ENCODE data around the gene KCP. TPM values are rescaled to one million over a fixed set of nuclear protein-coding genes. Genes with fewer than 3 reads are reported as not detected.

KCP gene
- total RNA-seq, 1 experiment from 2014 or later = 5.3 TPM

DNA sequence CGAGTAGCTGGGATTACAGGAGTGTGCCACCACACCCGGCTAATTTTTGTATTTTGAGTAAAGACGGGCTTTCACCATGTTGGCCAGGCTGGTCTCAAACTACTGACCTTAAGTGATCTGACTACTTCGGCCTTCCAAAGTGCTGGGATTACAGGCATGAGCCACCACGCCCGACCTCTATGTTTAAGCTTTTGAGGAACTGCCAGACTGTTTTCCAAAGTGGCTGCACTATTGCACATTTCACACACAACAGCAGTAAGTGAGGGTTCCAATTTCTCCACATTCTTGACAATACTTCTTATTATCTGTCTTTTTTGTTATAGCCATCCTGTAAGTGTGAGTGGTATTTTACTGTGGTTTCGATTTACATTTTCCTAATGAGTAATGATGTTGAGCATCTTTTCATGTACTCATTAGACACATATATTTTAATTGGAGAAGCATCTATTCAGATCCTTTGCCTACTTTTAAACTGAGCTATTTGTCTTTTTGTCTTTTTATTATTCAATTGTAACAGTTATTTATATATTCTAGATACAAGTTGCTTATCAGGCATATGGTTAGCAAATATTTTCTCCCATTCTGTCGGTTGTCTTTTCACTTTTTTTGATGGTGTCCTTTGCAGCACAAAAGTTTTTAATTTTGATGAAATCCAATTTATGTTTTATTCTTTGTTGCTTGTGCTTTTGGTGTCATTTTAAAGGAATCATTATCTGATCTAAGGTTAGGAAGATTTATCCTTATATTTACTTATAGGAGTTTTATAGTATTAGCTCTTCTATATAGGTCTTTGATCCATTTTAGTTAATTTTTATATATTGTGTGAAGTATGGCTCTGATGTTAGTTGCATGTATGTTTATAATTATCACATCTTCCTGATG, 14.4 kb upstream of the KCP start:
- no peak overlapping the region for H3K4ac ChIP-seq (ENCODE audit: low read depth, low read length)
- Mint-ChIP-seq H3K4me1 (peaks cover 13 to 23% of the 10 kb centered on the region in 2 experiments), H3K36me3 (ENCODE audit: insufficient read depth in 1 of 3, low read depth in 3 of 3) (no peaks in the 10 kb centered on the region; a peak in 1 of 7 replicates), H3K9me3 (peaks cover 5 to 6% of the 10 kb centered on the region in 2 experiments; a peak in 3 of 5 replicates), H3K27ac (no peak overlapping the region), H3K4me3 (no peak overlapping the region), H3K27me3 (ENCODE audit: low read depth) (peaks cover 10% of the 10 kb centered on the region)
- no peak overlapping the region for H2BK15ac ChIP-seq (ENCODE audit: low read depth, low read length)
- TF ChIP-seq, protein P1, sequence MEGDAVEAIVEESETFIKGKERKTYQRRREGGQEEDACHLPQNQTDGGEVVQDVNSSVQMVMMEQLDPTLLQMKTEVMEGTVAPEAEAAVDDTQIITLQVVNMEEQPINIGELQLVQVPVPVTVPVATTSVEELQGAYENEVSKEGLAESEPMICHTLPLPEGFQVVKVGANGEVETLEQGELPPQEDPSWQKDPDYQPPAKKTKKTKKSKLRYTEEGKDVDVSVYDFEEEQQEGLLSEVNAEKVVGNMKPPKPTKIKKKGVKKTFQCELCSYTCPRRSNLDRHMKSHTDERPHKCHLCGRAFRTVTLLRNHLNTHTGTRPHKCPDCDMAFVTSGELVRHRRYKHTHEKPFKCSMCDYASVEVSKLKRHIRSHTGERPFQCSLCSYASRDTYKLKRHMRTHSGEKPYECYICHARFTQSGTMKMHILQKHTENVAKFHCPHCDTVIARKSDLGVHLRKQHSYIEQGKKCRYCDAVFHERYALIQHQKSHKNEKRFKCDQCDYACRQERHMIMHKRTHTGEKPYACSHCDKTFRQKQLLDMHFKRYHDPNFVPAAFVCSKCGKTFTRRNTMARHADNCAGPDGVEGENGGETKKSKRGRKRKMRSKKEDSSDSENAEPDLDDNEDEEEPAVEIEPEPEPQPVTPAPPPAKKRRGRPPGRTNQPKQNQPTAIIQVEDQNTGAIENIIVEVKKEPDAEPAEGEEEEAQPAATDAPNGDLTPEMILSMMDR (conservative IDR thresholded peaks at IDR 0.05) = no peak
- no peaks in the 10 kb centered on the region; the same call in 1 of the 2 replicates for H3K4me1 ChIP-seq (ENCODE audit: insufficient read depth, low read length)
- no peaks in the 10 kb centered on the region for H3K23me2 ChIP-seq (ENCODE audit: insufficient read length, low read depth, low read length, poor library complexity, severe bottlenecking)
- no peak for DNase-seq
- H4K20me1 ChIP-seq (ENCODE audit: control insufficient read depth, insufficient read depth, insufficient read length) = no peaks in the 10 kb centered on the region
- no peak overlapping the region for H3K23ac ChIP-seq (ENCODE audit: insufficient read length, low read depth, low read length)
- no CpG with 5 or more reads among the region's 8 CpGs for WGBS (ENCODE audit: extremely low coverage, insufficient read length, low lambda C conversion rate)
- no peak overlapping the region for H3K4me2 ChIP-seq (ENCODE audit: insufficient read depth, insufficient read length, low read length)
- H3K27me3 ChIP-seq (ENCODE audit: insufficient read depth, low read length) = no peaks in the 10 kb centered on the region
- no peak overlapping the region for H2AFZ ChIP-seq (ENCODE audit: low read length)
- no peak overlapping the region for H3K56ac ChIP-seq (ENCODE audit: insufficient read length, low read depth, low read length)
- H4K5ac ChIP-seq (ENCODE audit: insufficient read length, low read depth, low read length) = no peak overlapping the region
- no peak overlapping the region for H2BK120ac ChIP-seq (ENCODE audit: low read depth, low read length, poor library complexity, severe bottlenecking)
- H2AK5ac ChIP-seq (ENCODE audit: insufficient read length, low read length) = no peak overlapping the region
- H3K14ac ChIP-seq (ENCODE audit: insufficient read depth, low read length) = no peak overlapping the region
- H3K18ac ChIP-seq (ENCODE audit: insufficient read length, low read depth, low read length) = no peak overlapping the region
- H3T11ph ChIP-seq (ENCODE audit: low read length) = no peak overlapping the region
- H3K79me2 ChIP-seq (ENCODE audit: insufficient read depth, low read length) = no peaks in the 10 kb centered on the region
- H3K9ac ChIP-seq (ENCODE audit: extremely low read depth, insufficient read length, low read length) = no peak overlapping the region
- H2BK20ac ChIP-seq (ENCODE audit: low read depth, low read length, poor library complexity, severe bottlenecking) = no peak overlapping the region
- no peak overlapping the region for H2BK12ac ChIP-seq (ENCODE audit: insufficient read length, low read depth, low read length)
- no peak overlapping the region for H3K27ac ChIP-seq (ENCODE audit: insufficient read length, low read depth, low read length)
- no peaks in the 10 kb centered on the region for H3K9me3 ChIP-seq (ENCODE audit: control insufficient read depth, low read depth, low read length)
- no peak overlapping the region for H4K8ac ChIP-seq (replicated peaks; ENCODE audit: insufficient read length, low read depth, low read length)
- no peaks in the 10 kb centered on the region for H3K79me1 ChIP-seq (ENCODE audit: insufficient read depth, low read depth, low read length, poor library complexity, severe bottlenecking)
- no peak overlapping the region for H2BK5ac ChIP-seq (ENCODE audit: insufficient read length, low read length)
- H4K91ac ChIP-seq (ENCODE audit: insufficient read length, low read depth, low read length) = no peak overlapping the region
